HepG2 (cell line): ENCODE data around the gene PDCD10. TPM values are rescaled to one million over a fixed set of nuclear protein-coding genes. Genes with fewer than 3 reads are reported as not detected.

ENCODE experiments used
- MED1 ChIP-seq: sonication (generic); formaldehyde crosslinking; IDR thresholded peaks from 2 replicates; pipeline ENCODE4 v1.4.0; 2020; ENCODE audit warnings: missing genetic modification reagents
- NFAT5 ChIP-seq: sonication (generic); formaldehyde crosslinking; IDR thresholded peaks from 2 replicates; pipeline ENCODE4 v1.4.0; 2020; ENCODE audit warnings: missing genetic modification reagents
- SRF ChIP-seq: IDR thresholded peaks from 2 replicates; pipeline ENCODE4 v1.6.1; 2011; ENCODE audit warnings: mild to moderate bottlenecking, low read depth, low read length, moderate library complexity
- ZNF441 ChIP-seq: sonication (generic); formaldehyde crosslinking; IDR thresholded peaks from 2 replicates; pipeline ENCODE4 v1.7.0; 2021; ENCODE audit warnings: missing genetic modification reagents, borderline replicate concordance
- ZNF562 ChIP-seq: sonication (generic); formaldehyde crosslinking; IDR thresholded peaks from 2 replicates; pipeline ENCODE4 v1.8.0; 2022; ENCODE audit warnings: missing genetic modification reagents, borderline replicate concordance
- ZNF646 ChIP-seq: sonication (generic); formaldehyde crosslinking; IDR thresholded peaks from 2 replicates; pipeline ENCODE4 v1.9.0; 2021; ENCODE audit warnings: mild to moderate bottlenecking, missing genetic modification reagents
- polyA plus RNA-seq, 8 experiments: library from polyadenylated mRNA; depleted of rRNA in 3 of 8; stranded (reverse) in 7 of 8; unstranded in 1 of 8; fragments of >200 nt; fragmentation: Illumina TruSeq in 4 of 8; extraction: Trizol in 4 of 8; gene quantifications; 2 replicates each; pipeline versions ENCODE4 v1.2.1 to v1.2.3, GENCODE V29; 2011 to 2016; ENCODE audit warnings: low read depth in 4 of 8, missing spikeins in 1 of 8, mixed read lengths in 1 of 8; ENCODE audit not compliant: insufficient read depth in 1 of 8
- total RNA-seq, 5 experiments: library from RNA; depleted of rRNA; stranded (reverse); fragments of >200 nt; fragmentation: Illumina TruSeq; extraction: Trizol; gene quantifications; 2 replicates each; pipeline ENCODE4 v1.2.3, GENCODE V29; 2016; ENCODE audit warnings: low read depth in 1 of 5
- TF ChIP-seq, protein P1 (sequence below): sonication (generic); formaldehyde crosslinking; conservative IDR thresholded peaks from 2 replicates; pipeline ENCODE4 v1.4.0; 2020; ENCODE audit warnings: missing genetic modification reagents

PDCD10 gene
- total and polyA plus RNA-seq, 2 of the 13 experiments (the other 11 are each of a cell fraction or from before 2014, with no cell fraction given) = 48.5 to 53.9 TPM

- TF ChIP-seq, protein P1, sequence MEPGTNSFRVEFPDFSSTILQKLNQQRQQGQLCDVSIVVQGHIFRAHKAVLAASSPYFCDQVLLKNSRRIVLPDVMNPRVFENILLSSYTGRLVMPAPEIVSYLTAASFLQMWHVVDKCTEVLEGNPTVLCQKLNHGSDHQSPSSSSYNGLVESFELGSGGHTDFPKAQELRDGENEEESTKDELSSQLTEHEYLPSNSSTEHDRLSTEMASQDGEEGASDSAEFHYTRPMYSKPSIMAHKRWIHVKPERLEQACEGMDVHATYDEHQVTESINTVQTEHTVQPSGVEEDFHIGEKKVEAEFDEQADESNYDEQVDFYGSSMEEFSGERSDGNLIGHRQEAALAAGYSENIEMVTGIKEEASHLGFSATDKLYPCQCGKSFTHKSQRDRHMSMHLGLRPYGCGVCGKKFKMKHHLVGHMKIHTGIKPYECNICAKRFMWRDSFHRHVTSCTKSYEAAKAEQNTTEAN (CRISPR knock-in tag) = no peak
- TF ChIP-seq ZNF562 (CRISPR knock-in tag) = no peak
- TF ChIP-seq ZNF441 (CRISPR knock-in tag) = peak; percentile 98
- TF ChIP-seq SRF = no peak
- TF ChIP-seq NFAT5 = no peak
- TF ChIP-seq MED1 (CRISPR knock-in tag) = peak; percentile 72
- TF ChIP-seq ZNF646 (CRISPR knock-in tag) = no peak
Observed at GRCh38 chr3:167735233-167736138, 794 bp upstream of the PDCD10 start, which contains the start of gene SERPINI1 (continued).
